KBM-7 (cell line): ENCODE data around the gene TMEM221.
A peak's percentile ranks its signal among the peaks of the same experiment; 100 is the strongest.

Source experiments
- DNase-seq: peaks from one replicate; pipeline ENCODE4 v3.0.0-alpha.2; 2015
- in situ Hi-C: fragments of 300-500 bp; cut with MboI; formaldehyde crosslinking; loops from 2 replicates; pipeline ENCODE4 v1.14.3; 2020; ENCODE audit warnings: low sequenced_read_pairs, low pct_unique_long_range_greater_than_20kb, mixed read lengths

The TMEM221 gene

DNA sequence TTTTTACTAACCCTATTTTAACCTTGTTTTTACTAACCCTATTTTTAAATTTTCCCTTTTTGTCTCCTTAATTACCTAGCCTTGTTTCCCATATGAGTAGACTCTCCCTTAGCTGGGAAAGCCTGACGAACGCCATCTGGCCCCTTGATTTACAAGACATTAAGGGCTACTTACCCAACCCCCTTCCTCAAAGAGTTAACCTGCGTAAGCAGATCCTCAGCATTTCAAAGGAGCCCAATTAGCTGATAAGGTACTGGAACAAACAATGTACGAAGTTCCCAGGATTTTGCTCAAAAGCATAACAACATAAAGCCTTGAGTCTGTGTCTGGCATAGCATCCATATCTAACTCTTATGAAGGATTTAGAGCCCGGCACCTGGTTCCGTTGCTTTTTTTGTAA is 33.3 kb downstream of the TMEM221 start:
- DNase-seq: no peak
- in situ Hi-C loops: no loop called here

DNA sequence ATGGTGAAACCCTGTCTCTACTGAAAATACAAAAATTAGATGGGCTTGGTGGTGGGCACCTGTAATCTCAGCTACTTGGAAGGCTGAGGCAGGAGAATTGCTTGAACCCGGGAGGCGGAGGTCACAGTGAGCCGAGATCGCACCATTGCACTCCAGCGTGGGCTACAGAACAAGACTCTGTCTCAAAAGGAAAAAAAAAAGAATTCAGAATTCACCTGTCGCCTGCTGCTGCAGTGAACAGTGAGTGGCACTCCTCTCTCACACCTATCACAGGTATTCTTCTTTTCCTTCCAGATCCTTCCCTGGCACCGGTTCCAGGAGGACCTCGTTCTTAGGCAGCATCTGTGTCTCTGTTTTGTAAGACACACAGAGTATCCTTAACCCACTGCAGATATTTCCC is 34.4 kb downstream of the TMEM221 start:
- no peak for DNase-seq
- in situ Hi-C loops: no loop called here

DNA sequence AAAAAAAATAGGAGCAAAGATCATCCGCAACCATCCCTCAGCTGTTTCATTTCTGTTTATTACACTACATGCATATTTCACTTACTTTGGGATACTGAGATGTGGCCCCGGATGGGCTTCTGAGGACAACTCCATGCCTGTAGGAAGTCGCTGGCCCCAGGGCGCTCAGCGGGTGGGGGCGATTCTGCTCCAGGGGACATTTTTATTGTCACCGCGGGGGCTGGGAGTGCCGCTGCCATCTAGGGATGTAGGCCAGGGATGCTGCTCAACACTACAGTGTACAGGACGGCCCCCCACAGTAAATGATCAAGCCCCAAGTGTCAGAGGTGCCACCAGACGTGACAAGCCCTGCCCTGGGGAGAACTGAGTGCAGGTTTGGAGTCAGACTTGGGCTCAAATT is 36.7 kb downstream of the TMEM221 start:
- in situ Hi-C loops: no loop called here
- no peak for DNase-seq

DNA sequence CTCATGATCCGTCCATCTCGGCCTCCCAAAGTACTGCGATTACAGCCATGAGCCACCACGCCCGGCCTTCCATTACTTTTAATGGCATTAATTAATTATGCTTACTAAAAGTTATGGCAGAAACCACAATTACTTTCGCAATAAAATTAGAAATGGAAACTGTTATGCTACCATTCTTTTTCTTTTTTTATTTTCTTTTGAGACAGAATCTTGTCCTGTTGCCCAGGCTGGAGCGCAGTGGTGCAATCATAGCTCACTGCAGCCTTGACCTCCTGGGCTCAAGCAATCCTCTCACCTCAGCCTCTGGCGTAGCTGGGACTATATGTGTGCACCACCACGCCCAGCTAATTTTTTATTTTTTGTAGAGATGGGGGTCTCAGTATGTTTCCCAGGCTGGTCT is 38.5 kb downstream of the TMEM221 start:
- no peak for DNase-seq
- in situ Hi-C loops: no loop called here

DNA sequence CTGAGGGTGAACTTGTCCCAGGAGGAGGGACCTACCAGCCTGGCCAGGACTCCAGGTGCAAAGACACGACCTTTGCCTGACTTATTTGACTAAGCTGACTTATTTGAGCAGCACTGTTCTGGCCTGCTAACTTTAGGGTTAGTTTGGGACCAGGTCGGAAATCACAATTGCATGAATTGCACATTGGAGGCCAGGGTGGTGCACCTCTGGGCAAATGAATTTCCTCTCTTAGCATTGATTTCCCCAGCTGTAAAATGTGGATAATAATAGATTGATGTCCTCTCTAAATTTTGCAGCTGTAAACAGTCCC is 41.6 kb downstream of the TMEM221 start:
- in situ Hi-C loops: no loop called here
- no peak for DNase-seq

DNA sequence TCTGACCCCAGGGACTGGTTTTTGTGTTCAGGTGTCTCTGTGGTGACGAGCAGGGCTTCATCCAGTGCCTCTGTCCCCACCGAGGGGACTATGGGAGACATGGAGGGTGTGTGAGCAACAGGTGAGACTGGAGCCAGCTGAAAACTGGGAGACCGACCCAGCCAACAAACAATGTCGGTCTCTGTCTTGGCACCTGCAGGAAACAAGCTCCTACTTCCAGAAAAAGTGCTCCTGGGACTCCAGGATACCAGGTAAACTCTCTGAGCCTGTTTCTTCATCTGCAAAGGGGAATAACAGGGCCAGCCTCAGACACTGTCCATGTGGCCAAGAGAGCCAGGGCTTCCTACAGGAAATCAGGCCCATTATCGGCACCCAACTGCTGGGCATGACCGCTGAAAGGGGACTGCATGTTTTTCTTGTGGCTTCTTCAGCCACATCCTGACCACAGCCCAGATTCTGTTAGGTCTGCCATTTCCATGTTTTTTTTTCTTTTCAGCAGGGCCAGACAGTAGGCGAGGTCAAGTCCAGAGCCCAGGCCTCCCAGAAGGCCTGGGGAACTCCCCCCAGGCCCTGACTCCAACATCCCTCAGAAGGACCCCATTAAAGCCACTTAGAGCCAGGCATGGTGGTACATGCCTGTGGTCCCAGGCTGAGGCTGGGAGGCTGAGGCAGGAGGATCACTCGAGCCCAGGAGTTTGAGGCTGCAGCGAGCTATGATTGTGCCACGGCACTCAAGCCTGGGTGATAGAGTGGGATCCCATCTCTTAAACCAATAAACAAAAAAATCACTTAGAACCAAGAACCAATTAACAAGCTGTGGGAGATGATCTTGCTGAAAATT is 42.2 kb downstream of the TMEM221 start:
- peak; percentile 77 for DNase-seq
- in situ Hi-C loops: no loop called here

DNA sequence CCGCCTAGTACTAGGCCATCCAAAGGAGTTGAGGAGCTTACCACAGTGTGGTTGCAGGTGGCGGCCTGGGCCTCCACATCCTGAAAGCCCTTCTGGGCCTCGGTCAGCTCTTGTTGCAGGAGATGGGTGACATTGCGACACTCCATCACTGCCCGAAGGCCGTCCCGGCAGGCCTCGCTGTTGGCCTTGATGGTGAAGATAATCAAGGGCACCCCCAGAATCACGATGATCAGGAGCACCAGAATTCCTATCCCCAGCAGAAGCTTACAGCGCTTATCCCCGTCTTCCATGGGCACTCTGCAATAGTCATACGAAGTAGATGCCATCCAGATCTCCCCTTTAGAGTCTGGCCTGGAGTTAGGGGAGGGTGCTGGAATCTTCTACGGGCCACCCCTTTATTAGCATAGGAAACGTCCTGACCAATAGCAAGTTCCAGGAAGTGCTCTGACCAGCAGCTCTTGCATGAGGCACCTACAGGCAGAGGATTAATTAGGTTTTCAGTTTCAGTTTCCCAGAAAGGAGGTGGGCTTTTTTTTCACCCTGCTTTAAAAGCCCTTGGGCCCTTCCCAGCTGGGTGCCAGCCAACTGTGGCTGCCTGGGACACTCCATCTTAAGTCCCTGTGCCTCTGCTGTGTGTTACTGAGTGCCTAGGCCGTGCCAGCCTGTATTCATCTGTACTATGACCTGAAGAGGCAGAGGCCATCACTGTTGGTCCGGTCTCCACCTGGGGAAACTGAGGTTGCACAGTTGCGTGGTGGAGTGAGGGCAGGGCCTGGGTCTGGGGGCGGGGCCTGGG is 43.0 kb downstream of the TMEM221 start, which contains the start of gene BST2:
Gene BST2, minus strand, starts transcription at position 381 of the 796 bp plus-strand sequence. Its CDS starts 55 bp downstream, at position 326.
- peak; percentile 87 for DNase-seq
- in situ Hi-C loops: no loop called here

DNA sequence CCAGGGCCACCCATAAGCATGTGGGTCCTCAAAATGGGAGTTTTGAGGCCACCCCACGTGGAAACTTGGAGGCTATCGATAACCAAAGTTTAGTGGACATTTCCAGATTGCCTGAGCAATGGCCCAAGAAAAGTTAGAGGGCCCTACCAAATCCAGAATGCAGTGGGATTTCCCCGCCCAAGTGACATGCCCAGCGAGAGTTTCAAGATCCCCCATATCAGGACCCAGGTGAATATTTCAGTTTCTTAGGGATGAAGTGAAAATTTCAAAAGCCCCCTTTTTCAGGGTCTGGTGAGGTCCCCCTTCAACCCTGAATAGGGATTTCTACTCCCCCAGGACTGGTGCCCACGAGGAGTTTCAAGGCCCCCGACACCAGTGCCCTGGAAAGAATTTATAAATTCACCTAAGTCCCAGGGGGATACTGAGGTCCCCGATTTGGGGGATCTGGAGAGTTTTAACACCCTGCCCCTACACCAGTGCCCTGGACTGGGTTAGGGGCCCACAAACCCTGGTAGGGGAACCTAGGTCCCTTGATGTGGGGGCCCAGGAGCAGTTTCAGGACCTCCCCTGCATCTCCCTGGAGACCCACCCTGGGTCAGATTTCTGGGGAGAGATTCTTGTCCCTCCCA is 43.7 kb downstream of the TMEM221 start:
- in situ Hi-C loops: no loop called here
- DNase-seq: no peak

DNA sequence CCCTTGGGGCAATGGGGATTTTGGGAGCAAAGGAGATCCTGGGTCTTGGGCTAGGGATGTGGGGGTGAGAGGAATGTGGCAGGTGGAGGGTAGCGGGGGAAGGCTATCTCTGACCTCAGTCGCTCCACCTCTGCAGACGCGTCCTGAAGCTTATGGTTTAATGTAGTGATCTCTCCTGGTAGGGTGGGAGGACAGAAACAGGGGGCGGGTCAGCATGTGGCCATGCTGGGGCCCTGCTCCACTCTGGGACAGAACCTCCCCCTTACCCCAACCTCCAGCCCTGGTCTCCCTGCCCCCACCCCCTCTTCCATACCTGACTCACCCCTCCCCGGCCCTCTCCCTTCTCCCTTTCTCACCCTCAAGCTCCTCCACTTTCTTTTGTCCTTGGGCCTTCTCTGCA is 44.5 kb downstream of the TMEM221 start:
- in situ Hi-C loops: no loop called here
- no peak for DNase-seq

DNA sequence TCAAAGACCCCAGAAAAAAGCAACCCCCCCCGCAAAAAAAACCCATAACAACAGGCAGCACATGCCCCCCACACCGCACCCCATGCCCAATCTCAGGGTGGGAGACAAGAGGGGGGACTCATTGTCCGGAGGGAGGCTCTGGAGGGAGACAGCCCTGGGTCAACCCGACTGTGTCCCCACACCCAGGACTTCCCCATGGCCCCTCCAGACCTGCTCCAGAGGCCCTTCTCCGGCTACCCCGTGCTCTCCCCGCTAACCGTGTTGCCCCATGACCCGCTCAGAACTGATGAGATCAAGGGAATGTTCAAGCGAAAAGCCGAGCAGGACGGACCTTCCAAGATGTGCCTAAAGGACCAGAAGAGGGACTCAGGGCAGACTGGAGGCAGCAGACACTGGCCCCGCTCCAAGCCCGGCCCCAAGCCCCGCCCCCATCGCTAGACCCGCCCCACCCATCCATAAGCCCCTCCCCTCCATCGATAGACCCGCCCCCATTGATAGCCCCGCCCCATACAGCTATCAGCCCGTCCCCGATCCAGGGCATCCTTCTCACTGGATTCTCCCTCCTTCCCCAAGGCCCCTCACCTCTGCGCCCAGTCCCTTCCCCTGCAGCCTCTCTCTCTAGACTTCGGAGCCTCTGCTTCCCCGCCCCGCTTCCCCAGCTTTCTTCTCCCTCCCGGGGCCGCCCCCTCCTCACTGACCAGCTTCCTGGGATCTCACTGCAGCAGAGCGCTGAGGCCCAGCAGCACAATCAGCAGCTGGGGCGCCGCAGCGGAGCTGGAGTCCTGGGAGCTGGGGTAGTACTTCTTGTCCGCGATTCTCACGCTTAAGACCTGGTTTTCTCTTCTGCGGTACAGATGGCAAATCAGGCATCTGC is 45.2 kb downstream of the TMEM221 start:
- no peak for DNase-seq
- in situ Hi-C loops: no loop called here

DNA sequence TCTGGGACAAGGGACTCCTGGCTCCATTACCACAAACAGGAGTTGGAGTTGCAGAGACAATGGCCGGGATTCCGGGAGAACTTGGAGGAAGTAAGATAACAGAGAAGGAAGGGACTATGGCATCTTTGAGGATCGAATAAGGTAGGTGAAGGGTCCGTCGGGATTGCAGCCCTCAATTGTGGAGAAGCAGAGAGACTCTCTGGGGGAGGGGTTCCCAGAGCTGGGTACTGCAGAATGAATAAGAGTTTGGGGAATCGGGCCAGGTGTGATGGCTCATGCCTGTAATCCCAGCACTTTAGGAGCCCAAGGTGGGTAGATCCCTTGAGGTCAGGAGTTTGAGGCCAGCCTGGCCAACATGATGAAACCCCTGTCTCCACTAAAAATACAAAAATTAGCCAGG is 46.8 kb downstream of the TMEM221 start:
- in situ Hi-C loops: no loop called here

DNA sequence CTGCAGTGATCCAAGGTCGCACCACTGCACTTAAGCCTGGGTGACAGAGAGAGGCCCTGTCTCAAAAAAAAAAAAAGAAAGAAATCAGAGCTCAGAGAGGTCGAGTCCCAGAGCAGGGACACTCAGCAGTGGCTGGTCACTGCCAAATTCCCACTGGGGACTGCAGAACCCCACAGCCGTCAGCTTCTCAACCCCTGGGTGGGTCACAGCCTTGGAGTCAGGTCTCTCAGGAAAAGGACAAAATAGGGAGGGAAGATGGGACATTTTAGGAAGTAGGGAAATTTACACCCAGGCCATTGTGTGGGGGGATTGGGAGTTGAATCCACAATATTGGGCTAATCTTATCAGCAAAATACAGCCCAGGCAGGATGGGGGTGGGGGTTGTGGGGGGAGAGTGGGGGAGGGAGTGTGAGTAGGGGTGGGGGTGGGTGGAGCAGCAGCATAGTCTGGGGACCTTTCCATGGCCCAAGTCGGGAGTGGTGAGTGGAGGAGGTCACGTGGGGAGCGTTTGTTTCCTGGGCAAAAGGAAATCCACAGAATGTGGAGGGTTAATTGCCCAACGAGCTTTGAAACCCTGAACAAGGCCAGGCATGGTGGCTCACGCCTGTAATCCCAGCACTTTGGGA is 49.5 kb downstream of the TMEM221 start:
- in situ Hi-C loops: no loop called here
- DNase-seq: no peak

More for the DNA sequence above, 46.8 kb downstream of the TMEM221 start:
- no peak for DNase-seq

DNA sequence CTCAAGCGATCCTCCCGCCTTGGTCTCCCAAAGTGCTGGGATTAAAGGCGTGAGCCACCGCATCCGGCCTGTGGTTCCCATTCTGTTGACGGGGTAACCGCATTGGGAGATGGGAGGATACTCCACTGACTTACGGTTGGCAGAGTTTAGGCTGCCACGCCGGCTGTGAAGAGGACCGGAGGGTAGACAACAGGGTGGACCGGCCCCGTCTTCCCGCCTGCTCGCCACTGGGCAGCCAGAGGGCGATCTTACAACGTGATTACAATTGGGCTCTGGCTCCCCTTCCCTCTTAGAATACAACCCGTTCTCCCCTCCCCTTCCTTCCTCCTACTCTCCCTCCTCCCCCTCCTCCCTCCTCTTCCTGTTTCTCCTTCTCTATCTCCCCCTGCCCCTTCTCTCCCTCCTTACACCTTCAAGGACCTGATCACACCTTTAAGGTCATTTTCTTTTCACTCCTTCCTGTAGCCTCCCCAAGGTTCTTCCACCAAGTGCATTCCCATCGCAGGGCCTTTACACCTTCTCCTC is 53.5 kb downstream of the TMEM221 start:
- in situ Hi-C loops: no loop called here
- peak; percentile 85 for DNase-seq

DNA sequence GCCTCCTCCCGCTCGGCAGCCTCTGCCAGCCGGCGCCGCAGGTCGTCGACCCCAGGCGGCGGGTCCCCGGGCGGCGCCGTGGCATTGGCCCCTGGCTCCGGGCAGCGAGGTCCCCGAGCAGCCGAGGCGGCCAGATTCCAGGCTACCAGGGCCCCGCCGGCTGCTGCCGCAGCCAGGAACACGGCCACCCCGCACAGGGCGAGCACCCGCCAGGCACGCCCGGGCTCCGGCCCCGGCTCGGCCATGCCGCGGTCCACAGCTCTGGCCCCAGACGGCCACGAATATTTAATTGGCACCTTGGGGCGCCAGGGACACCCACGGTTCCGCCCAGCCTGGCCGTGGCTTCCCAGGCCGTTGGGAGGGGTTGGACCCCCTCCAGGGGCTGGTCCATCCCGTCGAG is 54.6 kb downstream of the TMEM221 start, which contains the start of gene CCDC194:
Gene CCDC194, minus strand, starts transcription at position 283 of the 400 bp plus-strand sequence. Its CDS starts 38 bp downstream, at position 245.
- in situ Hi-C loops: no loop called here
- DNase-seq: no peak

DNA sequence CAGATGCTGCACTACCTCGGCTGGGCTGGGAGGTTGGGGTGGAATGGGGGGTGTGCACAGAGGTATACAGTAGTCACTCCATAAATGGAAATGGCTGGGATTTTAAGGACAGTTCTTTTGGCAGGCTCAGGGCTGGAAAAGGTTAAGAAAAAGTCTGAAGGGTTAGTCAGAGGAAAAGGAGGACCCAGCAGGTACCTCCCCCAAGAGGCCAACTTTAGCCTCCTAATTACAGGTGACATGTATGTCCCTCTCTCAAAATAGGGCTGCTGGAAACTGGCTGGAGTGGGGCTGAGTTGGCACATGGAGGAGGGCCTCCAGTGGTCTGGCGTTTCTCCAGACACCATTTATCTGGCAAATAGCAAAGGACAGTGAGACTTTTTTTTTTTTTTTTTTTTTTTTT is 55.5 kb downstream of the TMEM221 start:
- in situ Hi-C loops: no loop called here
- peak; percentile 55 for DNase-seq

DNA sequence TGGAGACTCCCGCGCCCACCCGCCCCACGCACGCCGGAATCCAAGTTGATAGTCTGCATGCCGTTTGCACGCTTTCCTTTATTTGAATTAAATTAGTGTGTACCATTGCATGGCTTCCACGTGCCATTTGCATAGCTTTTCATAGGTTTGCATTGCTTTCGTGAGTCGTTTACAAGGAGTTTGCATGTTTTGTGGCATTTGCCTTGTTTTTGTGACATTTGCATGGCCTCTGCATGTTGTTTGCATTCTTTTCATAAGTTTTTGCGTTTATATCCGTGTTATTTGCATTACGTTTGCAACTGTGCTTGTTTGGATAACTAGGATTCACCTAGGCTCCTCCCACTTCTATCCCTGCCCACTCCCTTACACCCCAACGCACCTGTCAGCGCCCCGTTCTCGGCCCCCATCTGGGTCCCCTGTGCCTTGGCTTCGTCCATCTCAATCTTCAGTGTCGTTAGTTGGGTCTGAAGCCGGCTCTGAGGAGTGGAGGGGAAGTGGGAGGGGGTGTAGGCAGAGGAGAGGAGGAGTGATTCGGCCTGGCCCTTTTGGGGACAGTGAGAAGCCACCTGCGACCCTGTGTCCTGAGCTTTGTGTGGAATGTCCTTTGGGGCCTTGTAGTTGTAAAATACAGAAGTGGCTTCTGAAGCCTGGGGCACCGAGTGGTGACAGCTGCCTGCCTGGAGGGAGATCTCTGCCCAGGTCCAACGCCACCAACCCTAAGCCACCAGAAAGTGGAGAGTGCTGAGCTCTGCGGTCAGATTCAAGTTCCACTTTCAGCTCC is 56.9 kb downstream of the TMEM221 start:
- peak; percentile 83 for DNase-seq
- in situ Hi-C loops: no loop called here

DNA sequence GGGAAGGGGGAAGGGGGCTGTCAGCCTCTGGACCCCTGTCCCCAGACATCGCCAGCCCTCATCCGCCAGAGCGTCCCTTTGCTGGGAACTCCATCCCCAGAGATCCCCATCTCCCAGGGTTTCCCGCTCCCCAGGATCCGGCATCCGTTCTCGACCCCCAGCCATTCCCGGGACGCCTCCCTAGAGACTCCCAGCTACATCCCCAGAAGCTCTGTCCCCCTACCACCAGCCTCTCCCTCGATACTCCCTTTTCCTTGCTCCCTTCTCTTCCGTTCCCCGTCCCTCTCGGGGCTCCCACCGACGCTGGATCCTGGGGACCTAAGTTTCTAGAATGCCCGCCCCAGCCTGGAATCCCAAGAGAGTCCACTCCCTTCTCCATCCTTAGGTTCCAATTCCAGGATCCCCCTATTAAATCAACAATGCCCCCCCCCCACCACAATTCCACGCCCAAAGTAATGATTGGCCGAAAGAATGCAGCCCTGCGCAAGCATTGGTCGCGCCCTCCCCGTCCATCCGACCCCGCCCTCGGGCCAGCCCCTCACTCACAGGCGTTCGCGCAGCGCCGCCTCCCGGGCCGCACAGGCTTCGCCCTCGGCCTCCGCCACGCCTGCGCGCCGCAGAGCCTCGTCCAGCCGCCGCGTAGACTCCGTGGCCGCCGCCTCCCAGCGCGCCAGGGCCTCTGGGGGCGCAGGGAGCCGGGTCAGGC is 57.6 kb downstream of the TMEM221 start:
- in situ Hi-C loops: no loop called here
- peak; percentile 91 for DNase-seq
